Measurements from ENCODE around the gene TNNT1. TPM values are rescaled to one million over a fixed set of nuclear protein-coding genes. Genes with fewer than 3 reads are reported as not detected.

TNNT1 gene
- polyA plus RNA-seq, 1 donor from 2014 or later, result 6.2 TPM

DNA sequence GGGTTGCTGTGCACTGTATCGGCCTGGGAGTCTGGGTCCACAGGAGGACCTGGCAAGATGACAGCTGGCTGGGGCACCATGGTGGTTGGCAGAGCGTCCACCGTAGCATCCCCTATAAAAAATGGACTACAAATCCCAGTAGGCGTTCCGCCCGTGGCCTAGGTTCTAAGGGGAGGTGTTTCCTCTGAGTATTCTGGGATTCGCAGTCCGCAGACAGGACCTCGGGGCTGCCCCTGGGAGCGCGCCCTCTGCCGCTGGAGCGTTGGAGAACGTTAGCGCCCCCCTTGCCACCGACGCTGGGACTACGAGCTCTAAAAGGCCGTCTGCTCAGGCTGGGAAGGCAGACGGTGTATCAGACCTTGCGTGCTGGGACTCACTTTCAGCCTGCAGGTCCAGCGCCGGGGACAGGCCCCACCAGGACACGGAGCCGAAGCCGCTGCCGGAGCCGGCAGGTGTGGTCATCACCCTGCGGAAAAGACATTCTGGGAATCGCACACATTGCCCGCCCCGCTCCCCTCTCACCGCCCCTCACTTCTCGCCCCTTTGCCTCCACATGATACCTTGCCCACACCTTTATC lies 17.0 kb upstream of the TNNT1 start:
- H4K20me1 ChIP-seq (ENCODE audit: insufficient read depth), result no peaks in the 10 kb centered on the region
- peaks cover 13% of the 10 kb centered on the region for H3K27me3 ChIP-seq (ENCODE audit: insufficient read depth, low read depth, low read length)
- H3F3A ChIP-seq (ENCODE audit: insufficient read depth, low read length, poor library complexity, severe bottlenecking), result no peaks in the 10 kb centered on the region
- no peak overlapping the region for H2AFZ ChIP-seq (ENCODE audit: low read depth, low read length)
- H3K4me2 ChIP-seq (ENCODE audit: low read length), result peak overlapping the region; percentile 28
- no peaks in the 10 kb centered on the region for H3K9me2 ChIP-seq (ENCODE audit: insufficient read depth, low read length)
- TF ChIP-seq MXI1 (conservative IDR thresholded peaks at IDR 0.05; ENCODE audit: poor library complexity, severe bottlenecking), result no peak
- TF ChIP-seq EP300 (conservative IDR thresholded peaks at IDR 0.05; ENCODE audit: poor library complexity, severe bottlenecking), result no peak
- TF ChIP-seq, protein P1, sequence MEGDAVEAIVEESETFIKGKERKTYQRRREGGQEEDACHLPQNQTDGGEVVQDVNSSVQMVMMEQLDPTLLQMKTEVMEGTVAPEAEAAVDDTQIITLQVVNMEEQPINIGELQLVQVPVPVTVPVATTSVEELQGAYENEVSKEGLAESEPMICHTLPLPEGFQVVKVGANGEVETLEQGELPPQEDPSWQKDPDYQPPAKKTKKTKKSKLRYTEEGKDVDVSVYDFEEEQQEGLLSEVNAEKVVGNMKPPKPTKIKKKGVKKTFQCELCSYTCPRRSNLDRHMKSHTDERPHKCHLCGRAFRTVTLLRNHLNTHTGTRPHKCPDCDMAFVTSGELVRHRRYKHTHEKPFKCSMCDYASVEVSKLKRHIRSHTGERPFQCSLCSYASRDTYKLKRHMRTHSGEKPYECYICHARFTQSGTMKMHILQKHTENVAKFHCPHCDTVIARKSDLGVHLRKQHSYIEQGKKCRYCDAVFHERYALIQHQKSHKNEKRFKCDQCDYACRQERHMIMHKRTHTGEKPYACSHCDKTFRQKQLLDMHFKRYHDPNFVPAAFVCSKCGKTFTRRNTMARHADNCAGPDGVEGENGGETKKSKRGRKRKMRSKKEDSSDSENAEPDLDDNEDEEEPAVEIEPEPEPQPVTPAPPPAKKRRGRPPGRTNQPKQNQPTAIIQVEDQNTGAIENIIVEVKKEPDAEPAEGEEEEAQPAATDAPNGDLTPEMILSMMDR (IDR thresholded peaks at IDR 0.05; ENCODE audit: poor library complexity, severe bottlenecking), result peak; percentile 66
- TF ChIP-seq TAF1 (IDR thresholded peaks at IDR 0.05; ENCODE audit: low read depth), result no peak
- no peaks in the 10 kb centered on the region for H3K36me3 ChIP-seq (ENCODE audit: insufficient read depth, low read length)
- H3K27ac ChIP-seq (ENCODE audit: low read length), result no peak overlapping the region
- H3K4me3 ChIP-seq (ENCODE audit: low read length), result peak overlapping the region; percentile 62
- H3K9ac ChIP-seq (ENCODE audit: low read length), result no peak overlapping the region
- H3K79me2 ChIP-seq (replicated peaks; ENCODE audit: insufficient read depth, low read length), result no peaks in the 10 kb centered on the region
- no peaks in the 10 kb centered on the region for H3K9me3 ChIP-seq (ENCODE audit: low read length)

DNA sequence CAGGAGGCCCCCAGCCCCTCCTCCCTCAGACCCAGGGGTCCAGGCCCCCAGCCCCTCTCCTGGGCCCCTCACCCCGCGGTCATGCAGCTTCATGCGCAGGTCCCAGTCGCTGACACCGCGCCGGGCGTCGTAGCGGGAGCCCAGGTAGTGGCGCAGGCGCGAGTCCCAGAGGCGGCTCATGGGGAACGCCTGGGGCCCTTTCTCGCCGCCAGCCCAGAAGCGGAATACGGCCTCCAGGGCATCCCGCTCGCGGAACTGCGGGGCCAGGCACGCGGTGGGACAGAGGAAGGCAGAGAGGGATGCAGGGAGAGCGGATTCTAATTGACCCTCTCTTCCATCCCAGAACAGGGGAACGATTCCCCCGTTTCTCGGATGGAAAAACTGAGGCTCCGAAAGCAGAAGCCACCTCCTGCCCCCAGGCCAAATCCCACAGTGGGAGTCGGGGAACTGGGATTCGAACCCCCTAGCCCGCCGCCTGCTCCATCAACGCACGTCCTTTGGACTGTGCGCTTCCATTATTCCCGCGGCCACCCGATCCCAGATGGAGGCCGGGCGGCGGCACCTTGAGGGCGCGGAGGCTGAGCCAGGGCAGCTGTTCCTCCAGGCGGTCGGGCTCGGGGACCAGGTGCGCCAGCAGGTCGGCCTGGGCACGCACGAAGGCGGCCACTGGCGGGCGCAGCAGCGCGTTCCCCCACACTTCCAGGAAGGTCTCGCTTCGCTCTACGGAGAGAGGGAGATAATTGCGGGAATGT lies 12.7 kb upstream of the TNNT1 start:
- Histone ChIP-seq H4K20me1 (ENCODE audit: insufficient read depth) (no peaks in the 10 kb centered on the region), H3K9me2 (ENCODE audit: insufficient read depth, low read length) (no peaks in the 10 kb centered on the region), H3F3A (ENCODE audit: insufficient read depth, low read length, poor library complexity, severe bottlenecking) (no peaks in the 10 kb centered on the region), H2AFZ (ENCODE audit: low read depth, low read length) (no peak overlapping the region), H3K9ac (ENCODE audit: low read length) (no peak overlapping the region), H3K4me2 (ENCODE audit: low read length) (no peak overlapping the region), H3K27ac (ENCODE audit: low read length) (no peak overlapping the region), H3K79me2 (replicated peaks; ENCODE audit: insufficient read depth, low read length) (no peaks in the 10 kb centered on the region), H3K27me3 (ENCODE audit: insufficient read depth, low read depth, low read length) (peaks cover 17% of the 10 kb centered on the region), H3K4me3 (ENCODE audit: low read length) (no peak overlapping the region), H3K36me3 (ENCODE audit: insufficient read depth, low read length) (no peaks in the 10 kb centered on the region), H3K9me3 (ENCODE audit: low read length) (no peaks in the 10 kb centered on the region)
- no peak for TF ChIP-seq SMC3 (conservative IDR thresholded peaks at IDR 0.05; ENCODE audit: poor library complexity)
- TF ChIP-seq POLR2AphosphoS5 (IDR thresholded peaks at IDR 0.05), result no peak
- TF ChIP-seq RAD21 (conservative IDR thresholded peaks at IDR 0.05), result no peak
- TF ChIP-seq EZH2 (IDR thresholded peaks at IDR 0.05; ENCODE audit: borderline replicate concordance, insufficient read depth, low read length, poor library complexity, severe bottlenecking), result no peak
- TF ChIP-seq TAF1 (IDR thresholded peaks at IDR 0.05; ENCODE audit: low read depth), result no peak
- TF ChIP-seq, protein P2, sequence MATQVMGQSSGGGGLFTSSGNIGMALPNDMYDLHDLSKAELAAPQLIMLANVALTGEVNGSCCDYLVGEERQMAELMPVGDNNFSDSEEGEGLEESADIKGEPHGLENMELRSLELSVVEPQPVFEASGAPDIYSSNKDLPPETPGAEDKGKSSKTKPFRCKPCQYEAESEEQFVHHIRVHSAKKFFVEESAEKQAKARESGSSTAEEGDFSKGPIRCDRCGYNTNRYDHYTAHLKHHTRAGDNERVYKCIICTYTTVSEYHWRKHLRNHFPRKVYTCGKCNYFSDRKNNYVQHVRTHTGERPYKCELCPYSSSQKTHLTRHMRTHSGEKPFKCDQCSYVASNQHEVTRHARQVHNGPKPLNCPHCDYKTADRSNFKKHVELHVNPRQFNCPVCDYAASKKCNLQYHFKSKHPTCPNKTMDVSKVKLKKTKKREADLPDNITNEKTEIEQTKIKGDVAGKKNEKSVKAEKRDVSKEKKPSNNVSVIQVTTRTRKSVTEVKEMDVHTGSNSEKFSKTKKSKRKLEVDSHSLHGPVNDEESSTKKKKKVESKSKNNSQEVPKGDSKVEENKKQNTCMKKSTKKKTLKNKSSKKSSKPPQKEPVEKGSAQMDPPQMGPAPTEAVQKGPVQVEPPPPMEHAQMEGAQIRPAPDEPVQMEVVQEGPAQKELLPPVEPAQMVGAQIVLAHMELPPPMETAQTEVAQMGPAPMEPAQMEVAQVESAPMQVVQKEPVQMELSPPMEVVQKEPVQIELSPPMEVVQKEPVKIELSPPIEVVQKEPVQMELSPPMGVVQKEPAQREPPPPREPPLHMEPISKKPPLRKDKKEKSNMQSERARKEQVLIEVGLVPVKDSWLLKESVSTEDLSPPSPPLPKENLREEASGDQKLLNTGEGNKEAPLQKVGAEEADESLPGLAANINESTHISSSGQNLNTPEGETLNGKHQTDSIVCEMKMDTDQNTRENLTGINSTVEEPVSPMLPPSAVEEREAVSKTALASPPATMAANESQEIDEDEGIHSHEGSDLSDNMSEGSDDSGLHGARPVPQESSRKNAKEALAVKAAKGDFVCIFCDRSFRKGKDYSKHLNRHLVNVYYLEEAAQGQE (IDR thresholded peaks at IDR 0.05; ENCODE audit: borderline replicate concordance), result no peak
- TF ChIP-seq MXI1 (conservative IDR thresholded peaks at IDR 0.05; ENCODE audit: poor library complexity, severe bottlenecking), result no peak
- TF ChIP-seq EP300 (conservative IDR thresholded peaks at IDR 0.05; ENCODE audit: poor library complexity, severe bottlenecking), result no peak
- TF ChIP-seq, protein P1 (IDR thresholded peaks at IDR 0.05; ENCODE audit: poor library complexity, severe bottlenecking), result no peak

Data from neural cell (in vitro differentiated cells).